ENCODE results near the gene TSPAN9. TPM values are rescaled to one million over a fixed set of nuclear protein-coding genes. Genes with fewer than 3 reads are reported as not detected.

The TSPAN9 gene
- total RNA-seq, 3 donors from 2014 or later: 0.68 to 1.4 (median 0.95) TPM

DNA sequence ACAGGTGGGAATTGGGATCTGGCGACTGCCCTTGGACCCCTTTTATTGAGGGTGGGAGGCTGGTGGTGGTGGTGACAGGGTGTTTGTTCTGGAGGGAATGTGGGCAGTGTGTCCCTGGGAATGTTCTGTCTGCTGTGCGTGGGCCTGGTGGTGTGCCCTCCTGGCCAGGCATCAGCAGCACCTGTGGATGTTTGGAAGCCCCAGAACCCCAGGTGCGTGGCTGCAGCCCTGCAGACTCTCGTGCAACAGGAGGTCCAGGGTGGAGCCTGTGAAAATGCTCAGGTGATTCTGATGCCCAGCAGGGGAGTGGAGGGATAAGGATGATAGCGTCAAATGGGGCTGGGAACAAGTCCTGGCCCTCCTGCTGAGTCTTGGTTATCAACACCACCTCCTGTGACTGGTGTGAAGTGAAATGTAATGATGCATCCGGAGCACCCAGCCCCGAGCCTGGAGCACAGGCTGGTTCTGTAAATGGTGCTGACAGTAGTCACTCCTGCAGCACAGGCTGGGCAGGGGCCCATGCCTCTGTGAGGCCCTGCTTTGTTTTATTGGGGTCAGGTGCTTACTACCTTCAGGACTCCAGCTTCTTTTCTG lies 176.6 kb downstream of the TSPAN9 start:
- Mint-ChIP-seq H3K36me3 (ENCODE audit: insufficient read depth) (no peaks in the 10 kb centered on the region), H3K9me3 (no peaks in the 10 kb centered on the region), H3K4me1 (ENCODE audit: low read depth) (peaks cover 6% of the 10 kb centered on the region), H3K27me3 (ENCODE audit: low read depth) (peaks cover 5% of the 10 kb centered on the region), H3K4me3 (no peak overlapping the region)
- no peak for ATAC-seq
- DNase-seq: no peak

DNA sequence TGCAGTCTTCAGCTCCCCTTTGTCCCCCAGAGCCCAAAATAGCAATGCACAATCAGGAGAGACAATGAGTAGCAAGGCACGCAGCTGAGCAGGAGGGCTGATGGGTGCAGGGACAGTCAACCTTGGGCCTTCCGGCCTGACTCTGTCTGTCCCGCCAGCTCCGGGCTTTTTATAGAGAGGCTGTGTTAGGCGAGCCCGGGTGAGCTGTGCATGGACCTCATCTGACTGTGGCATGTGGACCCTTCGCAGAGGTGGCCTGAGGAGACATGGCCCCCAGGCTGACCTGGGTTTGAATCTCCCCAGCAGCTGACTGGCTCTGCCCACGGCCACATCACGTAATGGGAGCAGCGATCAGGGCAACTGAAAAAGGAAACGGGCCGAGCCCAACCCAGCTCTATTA lies 177.9 kb downstream of the TSPAN9 start:
- Mint-ChIP-seq H3K9me3 (no peaks in the 10 kb centered on the region), H3K27me3 (ENCODE audit: low read depth) (peaks cover 2% of the 10 kb centered on the region), H3K4me1 (ENCODE audit: low read depth) (no peaks in the 10 kb centered on the region), H3K36me3 (ENCODE audit: insufficient read depth) (no peaks in the 10 kb centered on the region), H3K4me3 (no peak overlapping the region)
- ATAC-seq (no peak), DNase-seq (no peak)

GRCh38 chr12:3256103-3256631 lies 179.0 kb downstream of the TSPAN9 start:
- no peak overlapping the region for H3K4me3 Mint-ChIP-seq
- H3K9me3 Mint-ChIP-seq: no peaks in the 10 kb centered on the region
- DNase-seq: no peak
- no peaks in the 10 kb centered on the region for H3K4me1 Mint-ChIP-seq (ENCODE audit: low read depth)
- ATAC-seq: no peak
- H3K27me3 Mint-ChIP-seq (ENCODE audit: low read depth): peaks cover 2% of the 10 kb centered on the region
- no peaks in the 10 kb centered on the region for H3K36me3 Mint-ChIP-seq (ENCODE audit: insufficient read depth)

DNA sequence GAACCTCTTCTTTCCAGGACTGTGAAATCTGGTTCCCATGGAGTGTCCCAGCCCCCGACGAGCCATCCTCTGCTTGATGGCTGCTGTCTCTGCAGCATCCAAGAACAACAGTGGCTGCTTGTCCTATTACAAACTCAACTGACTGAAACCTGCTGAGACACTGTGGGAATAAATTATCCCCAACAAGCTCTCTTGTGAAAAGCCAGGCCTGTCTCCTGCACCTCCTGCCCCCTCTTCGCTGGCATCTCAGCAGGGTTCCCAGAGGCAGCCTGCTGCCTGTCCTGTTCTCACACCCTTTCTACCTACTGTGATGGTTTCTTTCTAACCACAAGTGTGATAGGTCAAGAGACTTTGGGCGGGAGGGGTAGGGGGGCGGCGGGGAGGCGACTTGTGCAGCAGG lies 180.2 kb downstream of the TSPAN9 start:
- DNase-seq: no peak
- H3K36me3 Mint-ChIP-seq (ENCODE audit: insufficient read depth): no peaks in the 10 kb centered on the region
- no peak overlapping the region for H3K4me3 Mint-ChIP-seq
- ATAC-seq: no peak
- H3K9me3 Mint-ChIP-seq: no peaks in the 10 kb centered on the region
- H3K27me3 Mint-ChIP-seq (ENCODE audit: low read depth): no peaks in the 10 kb centered on the region
- no peaks in the 10 kb centered on the region for H3K4me1 Mint-ChIP-seq (ENCODE audit: low read depth)

- ATAC-seq: no peak
- Mint-ChIP-seq H3K27me3 (ENCODE audit: low read depth) (no peaks in the 10 kb centered on the region), H3K9me3 (no peaks in the 10 kb centered on the region), H3K4me1 (ENCODE audit: low read depth) (no peaks in the 10 kb centered on the region), H3K4me3 (no peak overlapping the region), H3K36me3 (ENCODE audit: insufficient read depth) (no peaks in the 10 kb centered on the region)
- DNase-seq: no peak
Measured at GRCh38 chr12:3259973-3260372, 182.8 kb downstream of the TSPAN9 start.

GRCh38 chr12:3261782-3262359 lies 184.7 kb downstream of the TSPAN9 start:
- Mint-ChIP-seq H3K27me3 (ENCODE audit: low read depth) (no peaks in the 10 kb centered on the region), H3K4me1 (ENCODE audit: low read depth) (no peaks in the 10 kb centered on the region), H3K9me3 (no peaks in the 10 kb centered on the region), H3K4me3 (no peak overlapping the region), H3K36me3 (ENCODE audit: insufficient read depth) (no peaks in the 10 kb centered on the region)
- no peak for ATAC-seq
- DNase-seq: no peak

DNA sequence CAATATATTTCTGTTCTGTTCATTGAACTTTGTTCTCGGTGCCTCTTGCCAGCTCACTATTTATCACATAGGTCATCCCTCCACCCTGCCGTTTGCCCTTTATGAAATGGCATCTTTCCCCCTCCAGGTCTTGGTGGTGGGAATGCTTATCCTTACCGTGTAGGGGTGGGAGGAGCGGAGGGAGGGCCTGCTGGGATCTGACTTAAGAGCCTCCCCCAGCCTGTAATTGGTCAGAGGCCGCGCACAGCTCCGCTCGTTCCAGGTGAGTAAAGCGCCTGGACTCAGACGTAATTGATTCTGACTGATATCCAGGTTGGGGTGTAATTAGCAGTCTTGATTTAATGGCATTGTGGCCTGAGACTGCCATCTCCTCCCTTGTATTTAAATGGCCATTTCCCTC lies 185.3 kb downstream of the TSPAN9 start:
- ATAC-seq: no peak
- DNase-seq: no peak
- Mint-ChIP-seq H3K27me3 (ENCODE audit: low read depth) (no peaks in the 10 kb centered on the region), H3K4me1 (ENCODE audit: low read depth) (no peaks in the 10 kb centered on the region), H3K36me3 (ENCODE audit: insufficient read depth) (no peaks in the 10 kb centered on the region), H3K9me3 (no peaks in the 10 kb centered on the region), H3K4me3 (no peak overlapping the region)

- Mint-ChIP-seq H3K4me3 (no peak overlapping the region), H3K27me3 (ENCODE audit: low read depth) (no peaks in the 10 kb centered on the region), H3K9me3 (no peaks in the 10 kb centered on the region), H3K4me1 (ENCODE audit: low read depth) (no peaks in the 10 kb centered on the region), H3K36me3 (ENCODE audit: insufficient read depth) (no peaks in the 10 kb centered on the region)
- no peak for DNase-seq
- no peak for ATAC-seq
Measured at GRCh38 chr12:3263282-3263681, 186.1 kb downstream of the TSPAN9 start.

DNA sequence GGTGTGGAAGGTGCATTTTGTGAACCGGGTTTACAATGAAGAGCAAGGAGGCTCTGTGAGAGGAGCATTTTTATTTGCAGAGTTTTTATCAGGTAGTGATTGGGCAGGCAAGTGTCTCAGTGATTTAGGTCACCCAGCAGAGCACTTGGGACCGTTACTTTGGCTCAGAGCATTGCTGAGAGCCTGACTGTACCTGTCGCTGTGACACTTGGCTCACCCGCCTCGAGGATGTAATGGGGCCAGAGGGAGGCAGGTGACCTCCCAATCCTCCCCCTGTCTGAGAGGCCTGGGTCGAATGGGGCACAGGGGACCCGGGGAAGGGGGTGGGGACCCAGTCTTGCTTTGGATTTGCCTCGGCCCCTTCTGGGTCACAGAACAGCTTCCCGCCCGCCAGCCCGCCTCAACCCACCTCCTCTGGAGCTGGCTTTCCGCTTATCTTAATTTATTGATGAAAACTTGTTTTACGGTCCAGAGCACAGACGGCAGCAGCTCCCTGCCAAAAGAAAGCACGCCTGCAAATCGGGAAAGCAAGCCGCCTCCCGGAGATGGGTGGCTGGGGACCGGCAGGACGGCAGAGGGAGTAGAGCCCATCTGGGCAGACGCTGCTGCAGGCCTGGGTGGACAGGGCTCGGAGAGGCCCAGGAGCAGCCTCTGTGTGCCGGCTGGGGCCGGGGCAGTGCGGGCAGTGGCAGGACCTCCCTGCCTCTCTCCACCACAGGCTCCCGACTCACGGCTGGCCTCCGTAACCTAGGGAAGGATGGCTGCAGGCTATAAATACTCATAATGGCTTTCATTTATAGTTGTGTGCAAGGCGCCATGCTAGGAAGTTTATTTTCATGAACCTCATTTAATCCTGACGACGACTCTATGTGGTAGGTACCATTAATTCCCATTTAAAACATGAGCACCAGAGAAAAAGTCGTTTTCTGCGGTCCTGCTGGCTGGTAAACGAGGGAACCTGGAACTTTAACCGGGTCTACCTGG lies 187.1 kb downstream of the TSPAN9 start:
- H3K9me3 Mint-ChIP-seq: no peaks in the 10 kb centered on the region
- H3K27me3 Mint-ChIP-seq (ENCODE audit: low read depth): no peaks in the 10 kb centered on the region
- no peak for ATAC-seq
- H3K4me1 Mint-ChIP-seq (ENCODE audit: low read depth): no peaks in the 10 kb centered on the region
- H3K36me3 Mint-ChIP-seq (ENCODE audit: insufficient read depth): no peaks in the 10 kb centered on the region
- no peak for DNase-seq
- H3K4me3 Mint-ChIP-seq: no peak overlapping the region

- Mint-ChIP-seq H3K27me3 (ENCODE audit: low read depth) (peaks cover 7% of the 10 kb centered on the region), H3K4me1 (ENCODE audit: low read depth) (no peaks in the 10 kb centered on the region), H3K4me3 (no peak overlapping the region), H3K9me3 (no peaks in the 10 kb centered on the region), H3K36me3 (ENCODE audit: insufficient read depth) (no peaks in the 10 kb centered on the region)
- ATAC-seq (no peak), DNase-seq (no peak)
Measured at GRCh38 chr12:3265406-3265805, 188.2 kb downstream of the TSPAN9 start.

DNA sequence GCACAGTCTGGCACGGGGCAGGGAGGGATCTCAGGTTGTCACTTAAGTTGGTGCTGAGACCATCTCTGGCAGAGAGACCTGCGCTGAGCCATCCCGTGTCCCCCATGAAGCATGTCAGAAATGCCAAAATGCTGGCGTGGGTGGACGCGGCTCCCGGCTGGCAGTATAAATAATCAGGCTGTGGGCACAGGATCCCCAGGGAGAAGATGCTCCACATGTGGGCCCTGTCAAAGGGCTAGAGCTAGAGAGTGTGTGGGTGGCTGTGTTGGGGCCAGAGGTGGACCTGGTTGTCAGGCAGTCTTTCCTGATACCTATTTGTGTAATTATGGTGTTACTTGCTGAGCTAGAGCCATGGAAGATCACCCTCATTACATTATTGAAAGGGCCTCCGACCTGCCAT lies 189.5 kb downstream of the TSPAN9 start:
- H3K27me3 Mint-ChIP-seq (ENCODE audit: low read depth): peaks cover 10% of the 10 kb centered on the region
- no peaks in the 10 kb centered on the region for H3K4me1 Mint-ChIP-seq (ENCODE audit: low read depth)
- no peaks in the 10 kb centered on the region for H3K9me3 Mint-ChIP-seq
- H3K4me3 Mint-ChIP-seq: no peak overlapping the region
- no peaks in the 10 kb centered on the region for H3K36me3 Mint-ChIP-seq (ENCODE audit: insufficient read depth)
- ATAC-seq: no peak
- no peak for DNase-seq

- DNase-seq (no peak), ATAC-seq (peak in 1 of 2 donors; percentile 27)
- H3K9me3 Mint-ChIP-seq: no peaks in the 10 kb centered on the region
- no peak overlapping the region for H3K4me3 Mint-ChIP-seq
- H3K4me1 Mint-ChIP-seq (ENCODE audit: low read depth): no peaks in the 10 kb centered on the region
- peaks cover 10% of the 10 kb centered on the region for H3K27me3 Mint-ChIP-seq (ENCODE audit: low read depth)
- no peaks in the 10 kb centered on the region for H3K36me3 Mint-ChIP-seq (ENCODE audit: insufficient read depth)
Measured at GRCh38 chr12:3267690-3268089, 190.5 kb downstream of the TSPAN9 start.

DNA sequence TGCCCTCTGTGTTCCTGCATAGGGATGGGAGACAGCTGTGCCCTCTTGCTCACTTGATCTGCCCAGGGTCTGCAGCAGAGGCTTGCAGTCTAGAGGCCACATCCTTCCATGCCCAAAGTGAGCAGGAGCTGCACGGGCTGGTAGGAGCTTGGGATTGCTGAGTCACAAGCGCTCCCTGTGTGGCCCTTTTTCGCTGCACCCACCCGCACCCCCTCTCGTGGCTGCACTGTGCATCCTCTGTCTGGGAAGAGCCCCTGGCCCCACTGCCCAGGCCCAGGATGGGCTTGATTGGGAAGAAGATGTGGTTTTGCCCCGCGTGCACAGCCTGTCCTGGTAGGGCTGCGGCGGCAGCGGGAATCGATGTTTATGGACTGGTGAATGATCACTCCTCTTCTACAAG lies 192.4 kb downstream of the TSPAN9 start:
- ATAC-seq: no peak
- H3K9me3 Mint-ChIP-seq: no peaks in the 10 kb centered on the region
- H3K4me3 Mint-ChIP-seq: no peak overlapping the region
- no peaks in the 10 kb centered on the region for H3K4me1 Mint-ChIP-seq (ENCODE audit: low read depth)
- no peak for DNase-seq
- H3K27me3 Mint-ChIP-seq (ENCODE audit: low read depth): peaks cover 13% of the 10 kb centered on the region
- no peaks in the 10 kb centered on the region for H3K36me3 Mint-ChIP-seq (ENCODE audit: insufficient read depth)

DNA sequence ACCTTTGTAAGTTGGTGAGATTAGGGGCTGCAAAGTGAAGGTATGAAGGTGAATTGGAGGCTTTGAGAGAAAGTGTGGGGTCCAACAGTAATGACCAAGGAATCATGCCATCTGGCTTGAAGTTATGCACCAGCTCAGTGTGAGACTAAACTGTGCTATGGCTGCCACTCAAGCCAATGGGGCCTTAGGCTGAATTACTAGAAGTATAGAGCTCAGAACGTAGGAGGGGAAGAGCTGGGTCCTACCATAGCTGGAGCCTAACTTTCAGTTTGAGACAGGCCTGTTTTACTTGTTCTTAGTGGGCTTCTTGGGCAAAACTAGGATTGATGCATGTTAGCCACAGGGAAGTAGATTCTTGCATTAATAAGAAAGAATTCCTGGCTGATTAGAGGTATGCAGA lies 194.0 kb downstream of the TSPAN9 start:
- Mint-ChIP-seq H3K36me3 (ENCODE audit: insufficient read depth) (no peaks in the 10 kb centered on the region), H3K4me1 (ENCODE audit: low read depth) (no peaks in the 10 kb centered on the region), H3K4me3 (no peak overlapping the region), H3K27me3 (ENCODE audit: low read depth) (peaks cover 15% of the 10 kb centered on the region), H3K9me3 (no peaks in the 10 kb centered on the region)
- DNase-seq: no peak
- ATAC-seq: no peak

Measured in activated T-cell treated with anti-CD3 and anti-CD28 coated beads, Interleukin-2, amount 50 U/mL, for 4 hours (primary cell).